Breast epithelium (tissue), 3 donors: ENCODE measurements around the gene ASXL2.
"Not testable (repeated sequence)": the region's sequence is repeated elsewhere in the genome, so short reads cannot be mapped to it uniquely, and the experiment has no call there.

Source experiments
- CTCF ChIP-seq, 3 donors: fragments of 450-650 bp; IDR thresholded peaks; one replicate each; pipeline ENCODE4 v1.5.1; 2016 to 2017; ENCODE audit warnings: antibody characterized with exemption in 3 of 3, mild to moderate bottlenecking in 3 of 3, moderate library complexity in 3 of 3
- POLR2AphosphoS5 ChIP-seq, 3 donors: sonication (generic); formaldehyde crosslinking; IDR thresholded peaks; one replicate each; pipeline ENCODE4 v1.6.1; 2017; ENCODE audit warnings: antibody characterized with exemption in 3 of 3

- TF ChIP-seq CTCF, POLR2AphosphoS5 (IDR thresholded peaks at IDR 0.05): not testable (repeated sequence)
These were observed 31.3 kb upstream of the ASXL2 start for GRCh38 chr2:25909574-25909973.
